HL-60 (cell line): ENCODE data around the gene SLFN12L.

Experiments
- DNase-seq, 2 experiments: peaks; one replicate each; pipeline ENCODE4 v3.0.0-alpha.2; 2010 to 2020; ENCODE audit warnings: low read depth in 1 of 2, low spot score in 1 of 2
- H3K27ac ChIP-seq: fragments of 250-450 bp; sonication (Bioruptor Pico); replicated peaks from 2 replicates; pipeline ENCODE4 v1.5.1; 2020; ENCODE audit warnings: mild to moderate bottlenecking, moderate library complexity
- H3K27me3 ChIP-seq: fragments of 250-450 bp; sonication (Bioruptor Pico); 2 replicates; pipeline ENCODE4 v1.5.1; 2021; ENCODE audit warnings: mild to moderate bottlenecking, moderate library complexity; ENCODE audit not compliant: insufficient read depth, poor library complexity, severe bottlenecking
- H3K4me3 ChIP-seq: replicated peaks from 2 replicates; pipeline ENCODE4 v1.5.1; 2011; ENCODE audit warnings: mild to moderate bottlenecking, control low read depth, low read length; ENCODE audit not compliant: insufficient read depth
- GABPA ChIP-seq: IDR thresholded peaks from 2 replicates; pipeline ENCODE4 v1.6.1; 2012; ENCODE audit warnings: low read depth
- POLR2AphosphoS5 ChIP-seq: IDR thresholded peaks from 2 replicates; pipeline ENCODE4 v1.6.1; 2012; ENCODE audit warnings: low read depth
- SPI1 ChIP-seq: IDR thresholded peaks from 2 replicates; pipeline ENCODE4 v1.6.1; 2012; ENCODE audit warnings: low read depth, mild to moderate bottlenecking, borderline replicate concordance
- TF ChIP-seq, protein P1 (sequence below): IDR thresholded peaks from one replicate; pipeline ENCODE4 v1.5.1; 2011; ENCODE audit warnings: low read length, control low read depth, inconsistent platforms; ENCODE audit not compliant: insufficient read depth
- TF ChIP-seq, protein P2 (sequence below): IDR thresholded peaks from 2 replicates; pipeline ENCODE4 v1.6.1; 2012; ENCODE audit warnings: low read depth; ENCODE audit not compliant: insufficient replicate concordance

Gene SLFN12L

DNA sequence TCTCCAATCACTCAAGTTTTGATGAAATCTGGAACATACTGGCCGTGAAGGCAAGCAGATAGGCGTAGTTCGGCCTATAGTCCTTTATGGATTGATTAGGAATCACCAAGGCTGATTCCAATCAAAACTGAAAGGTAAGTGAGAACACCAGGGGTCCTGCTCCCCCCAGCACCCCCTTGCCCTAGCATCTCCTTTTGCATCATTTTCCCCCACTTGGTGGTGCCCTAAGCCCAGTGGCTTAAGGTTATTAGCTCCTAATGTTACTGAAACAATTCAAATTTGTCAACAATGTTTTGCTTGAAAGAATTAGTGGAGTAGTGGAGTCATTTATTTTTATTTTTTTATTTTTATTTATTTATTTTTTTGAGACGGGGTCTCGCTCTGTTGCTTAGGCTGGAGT, 18.2 kb upstream of the SLFN12L start:
- DNase-seq = no peak
- Histone ChIP-seq H3K4me3 (no peak overlapping the region), H3K27me3 (no peaks in the 10 kb centered on the region), H3K27ac (no peak overlapping the region)
- TF ChIP-seq, protein P1, sequence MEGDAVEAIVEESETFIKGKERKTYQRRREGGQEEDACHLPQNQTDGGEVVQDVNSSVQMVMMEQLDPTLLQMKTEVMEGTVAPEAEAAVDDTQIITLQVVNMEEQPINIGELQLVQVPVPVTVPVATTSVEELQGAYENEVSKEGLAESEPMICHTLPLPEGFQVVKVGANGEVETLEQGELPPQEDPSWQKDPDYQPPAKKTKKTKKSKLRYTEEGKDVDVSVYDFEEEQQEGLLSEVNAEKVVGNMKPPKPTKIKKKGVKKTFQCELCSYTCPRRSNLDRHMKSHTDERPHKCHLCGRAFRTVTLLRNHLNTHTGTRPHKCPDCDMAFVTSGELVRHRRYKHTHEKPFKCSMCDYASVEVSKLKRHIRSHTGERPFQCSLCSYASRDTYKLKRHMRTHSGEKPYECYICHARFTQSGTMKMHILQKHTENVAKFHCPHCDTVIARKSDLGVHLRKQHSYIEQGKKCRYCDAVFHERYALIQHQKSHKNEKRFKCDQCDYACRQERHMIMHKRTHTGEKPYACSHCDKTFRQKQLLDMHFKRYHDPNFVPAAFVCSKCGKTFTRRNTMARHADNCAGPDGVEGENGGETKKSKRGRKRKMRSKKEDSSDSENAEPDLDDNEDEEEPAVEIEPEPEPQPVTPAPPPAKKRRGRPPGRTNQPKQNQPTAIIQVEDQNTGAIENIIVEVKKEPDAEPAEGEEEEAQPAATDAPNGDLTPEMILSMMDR = no peak
- TF ChIP-seq POLR2AphosphoS5 (no peak), GABPA (no peak), SPI1 (no peak)
- TF ChIP-seq, protein P2, sequence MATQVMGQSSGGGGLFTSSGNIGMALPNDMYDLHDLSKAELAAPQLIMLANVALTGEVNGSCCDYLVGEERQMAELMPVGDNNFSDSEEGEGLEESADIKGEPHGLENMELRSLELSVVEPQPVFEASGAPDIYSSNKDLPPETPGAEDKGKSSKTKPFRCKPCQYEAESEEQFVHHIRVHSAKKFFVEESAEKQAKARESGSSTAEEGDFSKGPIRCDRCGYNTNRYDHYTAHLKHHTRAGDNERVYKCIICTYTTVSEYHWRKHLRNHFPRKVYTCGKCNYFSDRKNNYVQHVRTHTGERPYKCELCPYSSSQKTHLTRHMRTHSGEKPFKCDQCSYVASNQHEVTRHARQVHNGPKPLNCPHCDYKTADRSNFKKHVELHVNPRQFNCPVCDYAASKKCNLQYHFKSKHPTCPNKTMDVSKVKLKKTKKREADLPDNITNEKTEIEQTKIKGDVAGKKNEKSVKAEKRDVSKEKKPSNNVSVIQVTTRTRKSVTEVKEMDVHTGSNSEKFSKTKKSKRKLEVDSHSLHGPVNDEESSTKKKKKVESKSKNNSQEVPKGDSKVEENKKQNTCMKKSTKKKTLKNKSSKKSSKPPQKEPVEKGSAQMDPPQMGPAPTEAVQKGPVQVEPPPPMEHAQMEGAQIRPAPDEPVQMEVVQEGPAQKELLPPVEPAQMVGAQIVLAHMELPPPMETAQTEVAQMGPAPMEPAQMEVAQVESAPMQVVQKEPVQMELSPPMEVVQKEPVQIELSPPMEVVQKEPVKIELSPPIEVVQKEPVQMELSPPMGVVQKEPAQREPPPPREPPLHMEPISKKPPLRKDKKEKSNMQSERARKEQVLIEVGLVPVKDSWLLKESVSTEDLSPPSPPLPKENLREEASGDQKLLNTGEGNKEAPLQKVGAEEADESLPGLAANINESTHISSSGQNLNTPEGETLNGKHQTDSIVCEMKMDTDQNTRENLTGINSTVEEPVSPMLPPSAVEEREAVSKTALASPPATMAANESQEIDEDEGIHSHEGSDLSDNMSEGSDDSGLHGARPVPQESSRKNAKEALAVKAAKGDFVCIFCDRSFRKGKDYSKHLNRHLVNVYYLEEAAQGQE = no peak

DNA sequence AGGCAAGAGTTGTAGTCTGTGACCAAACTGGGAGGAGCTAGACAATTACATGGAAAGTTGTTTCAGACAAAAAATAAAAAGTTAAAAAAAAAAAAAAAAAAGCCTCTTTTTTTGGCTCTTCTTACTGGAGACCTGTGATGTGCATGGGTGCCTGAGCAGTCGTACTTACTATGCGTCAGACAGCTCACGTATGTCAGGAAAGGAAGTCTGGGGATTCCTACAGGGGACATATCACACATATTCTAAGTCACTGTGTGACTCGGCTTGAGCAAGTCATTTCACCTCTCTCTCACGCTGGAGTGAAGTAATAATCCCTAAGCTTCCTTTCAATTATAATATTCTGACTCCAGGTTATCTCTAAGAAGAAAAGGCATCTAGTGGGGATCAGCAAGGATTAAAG, 17.2 kb upstream of the SLFN12L start:
- TF ChIP-seq, protein P2 = no peak
- TF ChIP-seq POLR2AphosphoS5 (no peak), GABPA (no peak), SPI1 (no peak)
- TF ChIP-seq, protein P1 = no peak
- no peak for DNase-seq
- no peak overlapping the region for H3K27ac ChIP-seq
- no peak overlapping the region for H3K4me3 ChIP-seq
- no peaks in the 10 kb centered on the region for H3K27me3 ChIP-seq

DNA sequence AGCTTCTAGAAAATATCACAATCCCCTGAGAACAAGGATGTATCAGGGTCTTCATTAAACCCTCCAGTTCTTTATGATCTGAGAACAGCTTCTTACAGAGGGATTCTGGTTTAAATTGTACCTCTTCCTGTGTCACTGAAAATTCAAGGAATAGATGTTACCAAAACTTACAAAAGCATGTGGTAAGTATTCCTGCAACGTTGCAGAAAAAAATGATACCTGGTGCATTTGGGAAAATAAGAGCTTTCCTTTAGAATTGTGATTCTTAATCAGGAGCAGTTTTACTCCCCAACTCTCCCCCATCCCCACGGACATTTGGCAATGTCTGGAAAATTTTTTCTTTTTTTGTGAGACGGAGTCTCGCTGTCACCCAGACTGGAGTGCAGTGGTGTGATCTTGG, 15.8 kb upstream of the SLFN12L start:
- Histone ChIP-seq H3K27ac (no peak overlapping the region), H3K4me3 (no peak overlapping the region), H3K27me3 (no peaks in the 10 kb centered on the region)
- no peak for TF ChIP-seq GABPA
- TF ChIP-seq POLR2AphosphoS5 = no peak
- no peak for TF ChIP-seq SPI1
- TF ChIP-seq, protein P1 = no peak
- TF ChIP-seq, protein P2 = no peak
- DNase-seq = no peak
